Peyer's patch (tissue), 4 donors: ENCODE data around the gene MYD88.

ENCODE experiments used
- POLR2A ChIP-seq, 2 donors: fragments of 450-650 bp; IDR thresholded peaks; one replicate each; pipeline ENCODE4 v1.5.1; 2017; ENCODE audit warnings: antibody characterized with exemption in 2 of 2, mild to moderate bottlenecking in 2 of 2, moderate library complexity in 2 of 2
- TF ChIP-seq, protein P1 (sequence below), 6 experiments: fragments of 450-650 bp in 4 of 6; fragments of 200-600 bp in 2 of 6; sonication (generic) in 1 of 6; IDR thresholded peaks; one replicate each; pipeline ENCODE4 v1.5.1; 2017 to 2019; ENCODE audit warnings: antibody characterized with exemption in 6 of 6, mild to moderate bottlenecking in 3 of 6, moderate library complexity in 1 of 6

- TF ChIP-seq, protein P1, sequence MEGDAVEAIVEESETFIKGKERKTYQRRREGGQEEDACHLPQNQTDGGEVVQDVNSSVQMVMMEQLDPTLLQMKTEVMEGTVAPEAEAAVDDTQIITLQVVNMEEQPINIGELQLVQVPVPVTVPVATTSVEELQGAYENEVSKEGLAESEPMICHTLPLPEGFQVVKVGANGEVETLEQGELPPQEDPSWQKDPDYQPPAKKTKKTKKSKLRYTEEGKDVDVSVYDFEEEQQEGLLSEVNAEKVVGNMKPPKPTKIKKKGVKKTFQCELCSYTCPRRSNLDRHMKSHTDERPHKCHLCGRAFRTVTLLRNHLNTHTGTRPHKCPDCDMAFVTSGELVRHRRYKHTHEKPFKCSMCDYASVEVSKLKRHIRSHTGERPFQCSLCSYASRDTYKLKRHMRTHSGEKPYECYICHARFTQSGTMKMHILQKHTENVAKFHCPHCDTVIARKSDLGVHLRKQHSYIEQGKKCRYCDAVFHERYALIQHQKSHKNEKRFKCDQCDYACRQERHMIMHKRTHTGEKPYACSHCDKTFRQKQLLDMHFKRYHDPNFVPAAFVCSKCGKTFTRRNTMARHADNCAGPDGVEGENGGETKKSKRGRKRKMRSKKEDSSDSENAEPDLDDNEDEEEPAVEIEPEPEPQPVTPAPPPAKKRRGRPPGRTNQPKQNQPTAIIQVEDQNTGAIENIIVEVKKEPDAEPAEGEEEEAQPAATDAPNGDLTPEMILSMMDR (IDR thresholded peaks at IDR 0.05) = peak in 3 of 6 experiments; percentile 3 to 9 (median 6)
- TF ChIP-seq POLR2A (IDR thresholded peaks at IDR 0.05) = no peak
These were observed 6.7 kb upstream of the MYD88 start for GRCh38 chr3:38131621-38132369.
